ENCODE results near the gene SMC1B.
A peak's percentile ranks its signal among the peaks of the same experiment; 100 is the strongest.

Gene SMC1B

GRCh38 chr22:45318558-45319323 lies 94.7 kb downstream of the SMC1B start:
- no peak for DNase-seq (ENCODE audit: low read depth)

- peak; percentile 67 for DNase-seq (ENCODE audit: low read depth)
Measured at GRCh38 chr22:45318168-45318557, 95.2 kb downstream of the SMC1B start.

- DNase-seq (ENCODE audit: low read depth), result no peak
Measured at GRCh38 chr22:45317551-45318167, 95.7 kb downstream of the SMC1B start.

- DNase-seq (ENCODE audit: low read depth), result no peak
Measured at GRCh38 chr22:45316796-45317526, 96.4 kb downstream of the SMC1B start.

- DNase-seq (ENCODE audit: low read depth), result no peak
Measured at GRCh38 chr22:45314786-45315185, 98.6 kb downstream of the SMC1B start.

GRCh38 chr22:45314054-45314721 lies 99.2 kb downstream of the SMC1B start:
- DNase-seq (ENCODE audit: low read depth), result no peak

- DNase-seq (ENCODE audit: low read depth), result no peak
Measured at GRCh38 chr22:45312856-45313255, 100.5 kb downstream of the SMC1B start.

- DNase-seq (ENCODE audit: low read depth), result no peak
Measured at GRCh38 chr22:45312415-45312814, 101.0 kb downstream of the SMC1B start.

GRCh38 chr22:45310977-45311531 lies 102.3 kb downstream of the SMC1B start:
- DNase-seq (ENCODE audit: low read depth), result no peak

- DNase-seq (ENCODE audit: low read depth), result no peak
Measured at GRCh38 chr22:45310331-45310976, 102.9 kb downstream of the SMC1B start.

- DNase-seq (ENCODE audit: low read depth), result peak; percentile 81
Measured at GRCh38 chr22:45309422-45310227, 103.8 kb downstream of the SMC1B start, which contains the start of gene FAM118A. Gene FAM118A (plus strand): TSS chr22:45309934. CDS start chr22:45322380, 12,446 bp downstream.

- DNase-seq (ENCODE audit: low read depth), result no peak
Measured at GRCh38 chr22:45308957-45309421, 104.4 kb downstream of the SMC1B start.

GRCh38 chr22:45308391-45308956 lies 104.9 kb downstream of the SMC1B start:
- no peak for DNase-seq (ENCODE audit: low read depth)

GRCh38 chr22:45306139-45306538 lies 107.3 kb downstream of the SMC1B start:
- no peak for DNase-seq (ENCODE audit: low read depth)

- no peak for DNase-seq (ENCODE audit: low read depth)
Measured at GRCh38 chr22:45305456-45306075, 107.8 kb downstream of the SMC1B start.

GRCh38 chr22:45304971-45305370 lies 108.4 kb downstream of the SMC1B start:
- no peak for DNase-seq (ENCODE audit: low read depth)

- no peak for DNase-seq (ENCODE audit: low read depth)
Measured at GRCh38 chr22:45303181-45303580, 110.2 kb downstream of the SMC1B start.

- DNase-seq (ENCODE audit: low read depth), result no peak
Measured at GRCh38 chr22:45302751-45303150, 110.6 kb downstream of the SMC1B start.

GRCh38 chr22:45298934-45299505 lies 114.4 kb downstream of the SMC1B start:
- DNase-seq (ENCODE audit: low read depth), result no peak
